Measurements from ENCODE around the gene FEZF2.

FEZF2 gene

DNA sequence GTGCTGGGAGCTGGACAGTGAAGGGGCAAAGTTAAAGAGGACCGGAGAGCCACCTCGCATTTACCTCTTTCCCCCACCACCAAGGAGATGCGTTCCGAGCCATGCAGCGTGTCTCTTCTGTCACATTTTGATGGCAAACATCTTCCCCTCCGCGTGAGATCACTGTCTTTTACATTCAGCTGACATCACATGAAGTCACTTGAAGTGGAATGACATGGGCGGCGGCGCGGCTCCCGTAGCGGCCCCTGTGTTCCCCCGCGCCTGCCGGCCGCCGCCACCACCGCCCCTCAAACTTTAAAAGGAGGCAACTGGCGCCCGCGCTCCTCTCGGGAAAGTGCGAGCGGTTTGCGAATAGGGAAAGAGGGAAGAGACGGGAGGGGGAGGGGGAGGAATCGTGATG, at the start of gene FEZF2:
FEZF2 (minus strand) TSS at position 336 of the 400 bp plus-strand sequence. CDS start 682 bp downstream, outside the sequence.
- DNase-seq: peak; percentile 13

- DNase-seq: no peak
Measured at GRCh38 chr3:62421207-62421606, 47.9 kb upstream of the FEZF2 start.

DNA sequence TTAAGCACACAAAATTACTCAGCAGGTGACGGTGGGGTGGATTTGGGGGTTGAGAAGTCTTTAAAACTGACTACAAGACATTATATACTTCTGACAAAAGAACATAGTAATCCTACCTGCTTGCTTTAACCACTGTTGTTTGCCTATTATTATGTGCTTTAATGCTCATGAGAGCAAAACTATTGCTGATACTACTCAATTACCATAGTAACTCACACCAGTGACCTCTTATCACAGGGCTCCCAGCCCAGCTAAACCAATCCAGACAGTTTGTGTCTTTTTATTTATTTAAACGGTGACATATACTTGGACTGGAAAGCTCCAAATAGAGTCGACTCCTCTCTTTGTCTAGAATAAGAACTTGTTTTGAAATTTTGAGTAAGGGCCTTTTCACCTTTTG, 42.8 kb upstream of the FEZF2 start:
- no peak for DNase-seq

- no peak for DNase-seq
Measured at GRCh38 chr3:62415312-62415801, 42.0 kb upstream of the FEZF2 start.

GRCh38 chr3:62414786-62415185, 41.4 kb upstream of the FEZF2 start:
- no peak for DNase-seq

- no peak for DNase-seq
Measured at GRCh38 chr3:62413687-62414086, 40.3 kb upstream of the FEZF2 start.

GRCh38 chr3:62406945-62407344, 33.6 kb upstream of the FEZF2 start:
- no peak for DNase-seq

DNA sequence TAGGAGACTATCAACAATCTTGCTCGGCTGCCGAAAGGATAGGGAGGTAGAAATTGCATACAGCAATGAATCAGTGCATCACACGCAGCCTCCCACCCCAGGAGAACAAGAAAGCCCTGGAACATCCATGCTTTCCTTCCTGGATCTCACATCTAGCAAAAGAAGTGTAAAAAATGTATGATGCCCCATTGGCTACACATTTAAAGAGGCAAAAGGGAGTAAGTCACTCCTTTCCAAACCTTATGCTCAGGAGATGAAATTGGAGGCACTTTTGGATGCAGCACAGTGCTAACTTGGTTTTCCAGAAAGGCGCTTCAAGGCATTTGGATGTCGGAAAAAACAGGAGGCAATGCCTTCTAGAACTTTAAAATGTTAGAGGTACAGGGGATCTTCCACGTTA, 32.2 kb upstream of the FEZF2 start:
- no peak for DNase-seq

- no peak for DNase-seq
Measured at GRCh38 chr3:62405135-62405534, 31.8 kb upstream of the FEZF2 start.

GRCh38 chr3:62404321-62404720, 31.0 kb upstream of the FEZF2 start:
- no peak for DNase-seq

DNA sequence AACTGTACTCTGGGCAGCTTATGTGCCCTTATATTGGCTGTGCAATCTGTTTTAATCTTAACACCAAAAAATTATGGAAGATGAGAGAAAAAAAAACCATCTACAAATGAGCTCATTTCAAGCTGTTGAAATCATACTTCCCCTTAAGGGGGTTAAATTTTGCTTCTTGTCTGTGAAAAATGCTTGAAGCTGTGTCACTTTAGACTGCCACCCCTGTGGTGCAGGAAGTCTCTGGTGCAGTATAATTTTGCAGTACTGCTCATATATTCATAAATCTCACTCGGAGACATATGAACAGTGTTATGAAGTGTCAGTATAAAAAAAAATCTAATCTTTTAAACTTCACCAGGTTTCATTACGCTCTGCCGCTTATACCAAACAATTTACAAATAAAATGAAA, 30.4 kb upstream of the FEZF2 start:
- DNase-seq: no peak

DNA sequence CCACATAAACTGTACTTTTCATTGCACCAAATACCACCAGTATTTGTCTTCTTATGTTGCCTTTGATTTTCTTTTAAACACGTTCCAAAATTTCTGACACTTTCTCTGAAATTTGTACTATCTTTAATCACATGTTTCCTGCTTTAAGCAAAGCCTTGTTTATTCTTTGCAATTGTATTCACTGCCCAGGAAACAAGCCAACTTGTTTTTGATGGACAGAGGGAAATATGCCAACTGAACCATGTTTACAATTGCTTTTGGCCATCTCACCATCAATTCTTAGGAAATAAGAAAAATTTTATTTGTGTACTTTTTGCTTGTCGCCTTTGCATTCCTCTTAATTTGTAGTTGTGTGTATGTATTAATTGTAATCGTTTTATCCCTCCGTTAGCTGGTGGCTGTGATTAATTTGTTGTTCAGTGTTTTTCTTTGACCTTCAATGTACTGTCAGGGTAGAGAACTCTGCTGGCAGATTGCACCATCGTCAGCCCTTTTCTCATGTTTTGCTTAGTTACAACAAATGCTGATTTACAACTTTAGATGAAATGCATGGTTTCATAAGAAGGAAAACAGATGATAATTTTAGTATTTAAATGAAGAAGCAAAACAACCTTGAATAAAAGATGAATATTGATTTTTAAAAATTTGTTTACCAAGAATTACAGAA, 19.4 kb upstream of the FEZF2 start:
- no peak for DNase-seq

GRCh38 chr3:62387251-62387650, 13.9 kb upstream of the FEZF2 start:
- DNase-seq: no peak

DNA sequence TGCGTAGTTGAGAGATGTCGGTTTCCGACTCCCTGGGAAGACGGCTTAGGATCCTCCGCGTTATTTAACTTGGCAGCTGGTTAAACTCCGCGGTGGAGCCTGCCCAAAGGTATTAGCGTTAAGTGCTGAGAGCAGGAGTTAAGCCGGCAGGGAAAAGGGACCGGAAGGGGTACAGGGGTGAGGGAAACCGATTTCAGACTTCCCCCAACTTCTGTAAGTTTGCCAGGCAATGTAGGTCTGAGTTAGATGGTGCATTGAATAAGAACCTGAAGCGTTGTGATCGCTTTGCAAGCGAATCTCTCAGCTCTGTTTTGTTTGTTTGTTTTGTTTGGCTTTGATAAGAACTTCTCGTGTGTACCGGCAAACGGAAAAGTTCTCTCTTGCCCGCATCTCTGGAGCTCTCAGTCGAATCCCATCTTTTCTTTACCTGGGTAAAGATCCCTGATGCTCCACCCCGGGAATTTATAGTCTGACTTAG, 6.0 kb upstream of the FEZF2 start:
- no peak for DNase-seq

- no peak for DNase-seq
Measured at GRCh38 chr3:62378921-62379320, 5.6 kb upstream of the FEZF2 start.

- no peak for DNase-seq
Measured at GRCh38 chr3:62378311-62378789, 5.0 kb upstream of the FEZF2 start.

- no peak for DNase-seq
Measured at GRCh38 chr3:62376906-62377877, 3.8 kb upstream of the FEZF2 start.

DNA sequence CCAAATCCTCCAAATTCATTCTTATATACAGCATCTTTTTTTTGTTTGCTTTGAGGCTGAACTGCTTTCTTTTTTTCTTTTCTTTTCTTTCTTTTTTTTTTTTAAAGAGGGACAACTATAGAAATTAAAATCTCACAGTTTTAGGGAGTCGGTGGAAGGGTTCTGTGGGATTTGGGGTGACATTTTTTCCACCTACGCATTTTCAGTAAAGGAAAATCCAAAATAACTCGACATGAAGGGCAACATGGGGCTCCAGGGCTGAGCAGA, 3.0 kb upstream of the FEZF2 start:
- DNase-seq: no peak

GRCh38 chr3:62375655-62376453, 2.5 kb upstream of the FEZF2 start:
- no peak for DNase-seq

DNA sequence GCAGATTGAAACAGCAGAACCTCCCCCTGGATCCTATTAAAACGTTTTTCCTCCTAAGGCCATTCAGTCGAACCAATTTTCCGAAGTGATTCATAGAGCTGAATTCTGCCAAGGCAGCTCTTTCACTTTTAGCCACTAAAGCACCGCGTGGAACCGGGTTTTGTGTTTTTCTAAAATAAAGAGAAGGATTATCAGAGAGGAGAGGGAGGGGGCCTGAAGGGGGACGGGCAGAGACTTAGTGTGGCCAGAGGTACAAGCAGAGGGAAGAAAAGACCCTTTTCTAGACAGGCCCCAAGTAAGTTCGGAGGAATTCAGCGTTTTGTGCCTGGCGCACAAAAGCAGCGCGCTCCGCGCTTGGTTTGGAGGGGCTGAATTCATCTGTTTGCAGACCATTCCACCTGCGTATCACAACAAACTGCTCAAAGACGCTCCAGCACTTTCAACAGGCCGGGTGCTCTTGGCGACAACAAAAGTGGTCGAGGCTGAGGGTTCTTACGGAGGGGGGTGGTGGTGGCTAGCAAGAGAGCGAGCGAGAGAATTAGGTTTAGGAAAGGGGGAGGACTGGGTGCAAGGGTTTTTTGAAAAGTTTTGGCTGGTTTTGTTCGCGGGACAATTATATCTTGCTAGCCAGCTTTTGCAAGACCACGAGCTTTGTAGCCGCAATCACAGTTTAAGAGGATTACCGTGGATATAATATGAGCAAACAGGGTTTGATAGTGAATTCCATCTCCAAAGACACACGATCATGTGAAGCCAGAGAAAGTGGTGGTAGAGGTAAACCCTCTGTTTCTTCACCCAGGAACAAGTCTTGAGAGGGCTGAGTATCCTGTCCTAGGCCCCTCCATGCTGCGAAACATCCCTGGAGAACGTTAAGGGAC, 1.2 kb upstream of the FEZF2 start:
- DNase-seq: no peak

DNA sequence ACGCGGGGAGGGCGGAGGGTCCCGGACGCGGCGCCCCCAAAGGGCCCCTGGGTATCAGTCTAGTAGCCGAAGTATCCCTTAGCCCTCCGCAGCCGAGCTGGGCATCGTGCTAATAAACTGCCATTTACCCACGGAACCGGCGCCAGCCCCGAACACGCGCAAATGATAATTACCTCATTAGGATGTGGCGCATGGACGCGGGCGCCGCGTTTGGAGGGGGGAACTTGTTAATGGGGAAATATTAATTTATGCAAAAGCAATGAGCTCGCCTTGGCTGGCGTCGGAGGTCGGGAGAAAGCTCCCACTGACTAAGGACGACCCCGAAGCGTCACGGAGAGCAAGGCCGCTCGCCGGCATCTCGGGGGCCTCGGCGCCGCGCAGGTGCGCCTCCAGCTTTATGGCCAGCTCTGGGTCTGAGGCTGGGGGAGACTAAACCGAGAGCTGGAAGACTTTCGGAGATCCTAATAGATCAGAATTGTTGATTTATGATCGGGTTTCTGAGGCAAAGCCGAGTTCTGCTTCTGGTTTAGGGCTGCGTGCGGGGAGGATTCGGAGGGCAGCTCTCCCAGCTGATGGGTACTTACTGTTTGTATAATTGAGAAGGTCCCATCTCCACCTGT, 474 bp upstream of the FEZF2 start:
- no peak for DNase-seq

- no peak for DNase-seq
Measured at GRCh38 chr3:62372621-62373041, 719 bp downstream of the FEZF2 start.
